Measurements from ENCODE around the gene EEFSEC.

DNA sequence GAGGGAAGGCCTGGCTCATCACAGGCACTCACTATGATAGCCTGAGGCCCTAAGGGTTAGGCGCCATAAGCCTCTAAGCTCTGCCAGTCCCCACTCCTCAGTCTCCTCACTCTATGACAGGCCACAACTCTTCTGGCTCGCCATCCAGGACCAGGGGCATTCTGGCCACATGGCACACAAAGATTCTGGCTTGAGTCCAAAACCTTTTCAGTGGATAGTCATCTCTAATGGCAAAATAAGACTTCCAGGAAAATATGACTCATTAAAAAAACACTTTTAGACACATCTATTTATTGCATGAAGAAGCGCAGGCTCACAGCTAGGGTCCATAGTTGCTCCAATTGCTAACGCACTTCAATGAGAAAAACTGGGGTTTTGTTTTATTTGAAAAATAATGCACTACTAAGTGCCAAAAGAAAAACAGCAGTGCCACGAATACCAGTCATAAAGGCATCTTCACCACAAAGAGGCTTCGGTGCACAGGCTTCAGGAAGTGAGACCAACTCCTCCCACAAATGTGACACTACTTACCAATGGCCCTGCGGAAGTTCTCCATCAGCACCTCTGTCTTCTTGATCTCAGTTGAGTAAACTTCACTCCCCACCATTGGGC lies 40.8 kb upstream of the EEFSEC start:
- TF ChIP-seq BHLHE40 (IDR thresholded peaks at IDR 0.05; ENCODE audit: borderline replicate concordance) (no peak), ELF4 (IDR thresholded peaks at IDR 0.05) (no peak), ZNF384 (IDR thresholded peaks at IDR 0.05) (no peak)

All from HEK293T (cell line).